GM18868 (cell line): ENCODE data around the gene ABHD11.

Source experiments
- ATAC-seq: cut with Tn5 transposase; IDR thresholded peaks from one replicate; pipeline ENCODE4 v1.9.1; 2021; ENCODE audit warnings: mild to moderate bottlenecking, moderate library complexity; ENCODE audit not compliant: unreplicated experiment

ABHD11 gene

GRCh38 chr7:73702665-73703064 lies 35.9 kb downstream of the ABHD11 start:
- no peak for ATAC-seq

- ATAC-seq = no peak
These were observed 36.4 kb downstream of the ABHD11 start for GRCh38 chr7:73702226-73702625.

GRCh38 chr7:73701357-73701995 lies 37.1 kb downstream of the ABHD11 start:
- ATAC-seq = no peak

GRCh38 chr7:73700581-73701134 lies 37.9 kb downstream of the ABHD11 start:
- ATAC-seq = no peak

- ATAC-seq = no peak
These were observed 38.6 kb downstream of the ABHD11 start for GRCh38 chr7:73700069-73700423.

GRCh38 chr7:73699370-73700068 lies 39.1 kb downstream of the ABHD11 start:
- ATAC-seq = no peak

GRCh38 chr7:73698410-73698809 lies 40.2 kb downstream of the ABHD11 start:
- no peak for ATAC-seq

GRCh38 chr7:73696372-73696771 lies 42.2 kb downstream of the ABHD11 start:
- ATAC-seq = no peak

- no peak for ATAC-seq
These were observed 48.0 kb downstream of the ABHD11 start for GRCh38 chr7:73690646-73691045.

GRCh38 chr7:73688288-73688687 lies 50.3 kb downstream of the ABHD11 start:
- ATAC-seq = no peak
